ENCODE results near the gene SLC6A15.

The SLC6A15 gene

GRCh38 chr12:84912198-84913128 lies at the start of gene SLC6A15:
TSS of gene SLC6A15 (minus strand) at chr12:84912799. CDS start at chr12:84892120, 20,679 bp downstream.
- peak; percentile 53 for DNase-seq (ENCODE audit: low spot score)

- no peak for DNase-seq (ENCODE audit: low spot score)
Measured at GRCh38 chr12:84960918-84961317, 48.3 kb upstream of the SLC6A15 start.

GRCh38 chr12:84955298-84955697 lies 42.7 kb upstream of the SLC6A15 start:
- DNase-seq (ENCODE audit: low spot score) = no peak

GRCh38 chr12:84954415-84954814 lies 41.8 kb upstream of the SLC6A15 start:
- DNase-seq (ENCODE audit: low spot score) = no peak

GRCh38 chr12:84950971-84951546 lies 38.5 kb upstream of the SLC6A15 start:
- DNase-seq (ENCODE audit: low spot score) = no peak

- DNase-seq (ENCODE audit: low spot score) = no peak
Measured at GRCh38 chr12:84946753-84947152, 34.2 kb upstream of the SLC6A15 start.

GRCh38 chr12:84937415-84937814 lies 24.8 kb upstream of the SLC6A15 start:
- DNase-seq (ENCODE audit: low spot score) = no peak

- DNase-seq (ENCODE audit: low spot score) = no peak
Measured at GRCh38 chr12:84929501-84929900, 16.9 kb upstream of the SLC6A15 start.

GRCh38 chr12:84924981-84925380 lies 12.4 kb upstream of the SLC6A15 start:
- peak; percentile 29 for DNase-seq (ENCODE audit: low spot score)

- DNase-seq (ENCODE audit: low spot score) = no peak
Measured at GRCh38 chr12:84922693-84923092, 10.1 kb upstream of the SLC6A15 start.

- peak; percentile 5 for DNase-seq (ENCODE audit: low spot score)
Measured at GRCh38 chr12:84920331-84920730, 7.7 kb upstream of the SLC6A15 start.

GRCh38 chr12:84919271-84919670 lies 6.7 kb upstream of the SLC6A15 start:
- no peak for DNase-seq (ENCODE audit: low spot score)

GRCh38 chr12:84913129-84913515 lies 523 bp upstream of the SLC6A15 start:
- peak; percentile 11 for DNase-seq (ENCODE audit: low spot score)

GRCh38 chr12:84911271-84912197 lies 1.1 kb downstream of the SLC6A15 start:
- peak; percentile 81 for DNase-seq (ENCODE audit: low spot score)

- no peak for DNase-seq (ENCODE audit: low spot score)
Measured at GRCh38 chr12:84910549-84911241, 1.9 kb downstream of the SLC6A15 start.

- DNase-seq (ENCODE audit: low spot score) = no peak
Measured at GRCh38 chr12:84904051-84904450, 8.5 kb downstream of the SLC6A15 start.

GRCh38 chr12:84891106-84891838 lies 21.3 kb downstream of the SLC6A15 start:
- DNase-seq (ENCODE audit: low spot score) = peak; percentile 33

GRCh38 chr12:84889818-84890217 lies 22.8 kb downstream of the SLC6A15 start:
- no peak for DNase-seq (ENCODE audit: low spot score)

- DNase-seq (ENCODE audit: low spot score) = no peak
Measured at GRCh38 chr12:84888861-84889260, 23.7 kb downstream of the SLC6A15 start.

GRCh38 chr12:84877340-84877739 lies 35.3 kb downstream of the SLC6A15 start:
- DNase-seq (ENCODE audit: low spot score) = no peak

- DNase-seq (ENCODE audit: low spot score) = no peak
Measured at GRCh38 chr12:84875241-84875640, 37.4 kb downstream of the SLC6A15 start.
